ENCODE measurements around the gene WDFY3. TPM values are rescaled to one million over a fixed set of nuclear protein-coding genes. Genes with fewer than 3 reads are reported as not detected.

Gene WDFY3
- total and polyA plus RNA-seq, 9 of the 15 experiments (the other 6 are each of a cell fraction or from before 2014, with no cell fraction given) = 0.58 to 13.5 (median 9.4) TPM

DNA sequence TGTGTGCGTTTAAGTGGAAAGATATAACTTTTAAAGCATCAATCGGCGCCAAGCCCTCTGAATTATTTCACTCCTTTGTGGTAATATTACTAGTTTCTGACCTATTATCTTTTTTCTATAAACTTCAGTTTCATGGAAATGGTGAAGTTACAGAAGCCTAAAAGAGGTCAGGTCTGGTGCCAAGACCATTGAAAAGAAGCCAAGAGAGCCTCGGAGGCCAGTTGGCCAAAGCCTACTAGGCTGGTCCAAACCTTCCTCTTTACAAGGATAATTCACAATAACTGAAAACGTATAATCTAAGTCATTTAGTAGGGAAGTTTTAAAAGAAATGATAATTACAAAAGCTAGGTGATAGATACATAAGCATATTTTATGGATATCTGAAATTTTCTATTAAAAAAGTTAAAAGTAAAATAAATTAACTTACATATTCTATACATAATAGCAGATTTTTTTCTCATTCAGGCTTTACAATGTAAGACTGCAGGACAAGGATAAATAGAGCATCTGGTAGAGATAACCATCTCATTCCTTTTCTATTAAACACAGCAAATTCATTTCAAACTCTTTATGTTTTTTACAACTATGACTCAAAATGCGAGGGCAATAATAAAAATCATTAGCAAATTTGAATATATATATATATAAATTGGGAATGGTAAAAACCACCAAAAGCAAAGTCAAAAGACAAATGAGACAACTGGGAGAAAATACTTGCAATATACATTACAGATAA is 49.2 kb downstream of the WDFY3 start (continued):
- TF ChIP-seq, protein P1, sequence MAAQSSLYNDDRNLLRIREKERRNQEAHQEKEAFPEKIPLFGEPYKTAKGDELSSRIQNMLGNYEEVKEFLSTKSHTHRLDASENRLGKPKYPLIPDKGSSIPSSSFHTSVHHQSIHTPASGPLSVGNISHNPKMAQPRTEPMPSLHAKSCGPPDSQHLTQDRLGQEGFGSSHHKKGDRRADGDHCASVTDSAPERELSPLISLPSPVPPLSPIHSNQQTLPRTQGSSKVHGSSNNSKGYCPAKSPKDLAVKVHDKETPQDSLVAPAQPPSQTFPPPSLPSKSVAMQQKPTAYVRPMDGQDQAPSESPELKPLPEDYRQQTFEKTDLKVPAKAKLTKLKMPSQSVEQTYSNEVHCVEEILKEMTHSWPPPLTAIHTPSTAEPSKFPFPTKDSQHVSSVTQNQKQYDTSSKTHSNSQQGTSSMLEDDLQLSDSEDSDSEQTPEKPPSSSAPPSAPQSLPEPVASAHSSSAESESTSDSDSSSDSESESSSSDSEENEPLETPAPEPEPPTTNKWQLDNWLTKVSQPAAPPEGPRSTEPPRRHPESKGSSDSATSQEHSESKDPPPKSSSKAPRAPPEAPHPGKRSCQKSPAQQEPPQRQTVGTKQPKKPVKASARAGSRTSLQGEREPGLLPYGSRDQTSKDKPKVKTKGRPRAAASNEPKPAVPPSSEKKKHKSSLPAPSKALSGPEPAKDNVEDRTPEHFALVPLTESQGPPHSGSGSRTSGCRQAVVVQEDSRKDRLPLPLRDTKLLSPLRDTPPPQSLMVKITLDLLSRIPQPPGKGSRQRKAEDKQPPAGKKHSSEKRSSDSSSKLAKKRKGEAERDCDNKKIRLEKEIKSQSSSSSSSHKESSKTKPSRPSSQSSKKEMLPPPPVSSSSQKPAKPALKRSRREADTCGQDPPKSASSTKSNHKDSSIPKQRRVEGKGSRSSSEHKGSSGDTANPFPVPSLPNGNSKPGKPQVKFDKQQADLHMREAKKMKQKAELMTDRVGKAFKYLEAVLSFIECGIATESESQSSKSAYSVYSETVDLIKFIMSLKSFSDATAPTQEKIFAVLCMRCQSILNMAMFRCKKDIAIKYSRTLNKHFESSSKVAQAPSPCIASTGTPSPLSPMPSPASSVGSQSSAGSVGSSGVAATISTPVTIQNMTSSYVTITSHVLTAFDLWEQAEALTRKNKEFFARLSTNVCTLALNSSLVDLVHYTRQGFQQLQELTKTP (IDR thresholded peaks at IDR 0.05; ENCODE audit: low read depth in 1 of 2, partially characterized antibody in 2 of 2) = no peak
- TF ChIP-seq, protein P2, sequence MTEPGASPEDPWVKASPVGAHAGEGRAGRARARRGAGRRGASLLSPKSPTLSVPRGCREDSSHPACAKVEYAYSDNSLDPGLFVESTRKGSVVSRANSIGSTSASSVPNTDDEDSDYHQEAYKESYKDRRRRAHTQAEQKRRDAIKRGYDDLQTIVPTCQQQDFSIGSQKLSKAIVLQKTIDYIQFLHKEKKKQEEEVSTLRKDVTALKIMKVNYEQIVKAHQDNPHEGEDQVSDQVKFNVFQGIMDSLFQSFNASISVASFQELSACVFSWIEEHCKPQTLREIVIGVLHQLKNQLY (CRISPR knock-in tag; conservative IDR thresholded peaks at IDR 0.05) = no peak
- TF ChIP-seq RBM15 (IDR thresholded peaks at IDR 0.05; ENCODE audit: insufficient read depth, low read length) (no peak), TAF7 (tag; IDR thresholded peaks at IDR 0.05) (no peak)

DNA sequence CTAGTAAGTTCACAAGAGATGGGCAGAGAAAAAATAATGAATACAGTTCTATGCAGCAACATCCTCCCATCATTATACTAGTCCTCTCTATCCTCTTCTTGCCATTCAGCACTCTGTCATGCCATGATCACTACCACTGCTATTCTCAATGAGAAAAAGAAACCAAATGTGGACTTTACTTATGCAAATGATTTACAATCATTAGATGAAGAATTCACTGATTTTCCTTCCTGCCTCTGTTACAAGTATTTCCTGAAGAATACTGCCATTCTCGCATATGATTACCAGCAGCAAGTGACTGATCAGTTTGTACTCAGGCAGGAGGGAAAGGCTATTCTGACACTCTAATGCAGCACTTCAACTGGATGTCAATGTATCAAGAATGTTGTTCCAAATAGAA is 50.3 kb downstream of the WDFY3 start:
- Histone ChIP-seq H3K9me1 (ENCODE audit: control insufficient read depth, insufficient read depth, low read length) (no peaks in the 10 kb centered on the region), H3K4me2 (ENCODE audit: insufficient read depth, low read length) (no peak overlapping the region), H2AFZ (ENCODE audit: low read depth, low read length) (no peak overlapping the region), H3K27me3 (ENCODE audit: control insufficient read depth in 2 of 2, insufficient read depth in 2 of 2, low read length in 2 of 2) (no peaks in the 10 kb centered on the region), H3K4me3 (no peak overlapping the region), H3K79me2 (ENCODE audit: control insufficient read depth, insufficient read depth, low read length) (no peaks in the 10 kb centered on the region), H3K4me1 (replicated peaks in 1 of 2; ENCODE audit: control insufficient read depth in 2 of 2, insufficient read depth in 2 of 2, low read length in 2 of 2) (no peaks in the 10 kb centered on the region), H4K20me1 (replicated peaks; ENCODE audit: control insufficient read depth, insufficient read depth, low read length) (no peaks in the 10 kb centered on the region), H3K27ac (ENCODE audit: extremely low read depth, low read depth, low read length) (no peak overlapping the region), H3K9ac (ENCODE audit: insufficient read depth in 1 of 2, low read depth in 2 of 2, low read length in 2 of 2) (no peak overlapping the region), H3K9me3 (replicated peaks; ENCODE audit: control insufficient read depth, insufficient read depth, low read depth, low read length) (no peaks in the 10 kb centered on the region), H3K36me3 (ENCODE audit: control insufficient read depth, insufficient read depth, low read length) (no peaks in the 10 kb centered on the region)
- FAIRE-seq = no peak
- intact Hi-C loops (cut with micrococcal nuclease) = no loop called here
- 13% methylated on average over 1 of the region's 1 CpG for WGBS (ENCODE audit: insufficient coverage, low coverage, missing lambda C conversion rate)
- in situ Hi-C loops (cut with MboI) = no loop called here
- no peak for DNase-seq (ENCODE audit: extremely low read depth in 1 of 4, low spot score in 3 of 4)
- BruUV-seq (replicated peaks) = no TSS peak
- no peak for TF ChIP-seq CBFA2T3 (IDR thresholded peaks at IDR 0.05)
- no peak for TF ChIP-seq TCF7L2 (IDR thresholded peaks at IDR 0.05; ENCODE audit: low read depth, low read length)
- TF ChIP-seq EZH2 (IDR thresholded peaks at IDR 0.05; ENCODE audit: borderline replicate concordance, low read depth, low read length) = no peak
- TF ChIP-seq E2F3 (CRISPR knock-in tag; IDR thresholded peaks at IDR 0.05) = no peak
- no peak for TF ChIP-seq ZZZ3 (IDR thresholded peaks at IDR 0.05)
- TF ChIP-seq MAFF (IDR thresholded peaks at IDR 0.05; ENCODE audit: low read length) = no peak
- no peak for TF ChIP-seq ZNF324 (CRISPR knock-in tag; IDR thresholded peaks at IDR 0.05)
- TF ChIP-seq ZKSCAN8 (CRISPR knock-in tag; IDR thresholded peaks at IDR 0.05) = no peak
- TF ChIP-seq SETDB1 (IDR thresholded peaks at IDR 0.05; ENCODE audit: low read length) = no peak
- no peak for ATAC-seq
- ChIA-PET CTCF (ENCODE audit: low intra/inter-chr PET ratio) (no interaction called here), POLR2A (no interaction called here)
